GM12878 (cell line): ENCODE results near the gene SLC16A6.

Experiments used
- CEBPB ChIP-seq, 2 experiments: fragments of 150-350 bp in 1 of 2; IDR thresholded peaks; 2 replicates each; pipeline ENCODE4 v1.6.1; 2012 to 2014; ENCODE audit warnings: low read depth in 2 of 2, low read length in 2 of 2, borderline replicate concordance in 1 of 2, inconsistent platforms in 1 of 2
- CHD4 ChIP-seq: fragments of 200-600 bp; sonication (generic); IDR thresholded peaks from 2 replicates; pipeline ENCODE4 v1.6.1; 2016; ENCODE audit warnings: mild to moderate bottlenecking
- CTCF ChIP-seq, 3 experiments: IDR thresholded peaks in 2 of 3; conservative IDR thresholded peaks in 1 of 3; 2 replicates each; pipeline ENCODE4 v1.5.1; 2011; ENCODE audit warnings: low read depth in 3 of 3, low read length in 3 of 3, mild to moderate bottlenecking in 3 of 3, control low read depth in 2 of 3, moderate library complexity in 2 of 3, inconsistent platforms in 1 of 3, mixed read lengths in 1 of 3; ENCODE audit not compliant: control insufficient read depth in 2 of 3, insufficient read depth in 1 of 3; ENCODE audit errors: extremely low read depth in 1 of 3
- EGR1 ChIP-seq, 2 experiments: IDR thresholded peaks; 1 replicate in 1 of 2; 2 replicates in 1 of 2; pipeline ENCODE4 v1.6.1; 2011 to 2012; ENCODE audit warnings: low read depth in 2 of 2, low read length in 2 of 2, borderline replicate concordance in 1 of 2, mild to moderate bottlenecking in 1 of 2, moderate library complexity in 1 of 2
- ESRRA ChIP-seq: IDR thresholded peaks from 2 replicates; pipeline ENCODE4 v1.6.1; 2012; ENCODE audit warnings: mild to moderate bottlenecking, low read length, improper control_type of control experiment
- KDM1A ChIP-seq: fragments of 200-600 bp; sonication (generic); IDR thresholded peaks from 2 replicates; pipeline ENCODE4 v1.6.1; 2016; ENCODE audit warnings: borderline replicate concordance
- MAX ChIP-seq: IDR thresholded peaks from 2 replicates; pipeline ENCODE4 v1.6.1; 2012; ENCODE audit warnings: low read depth, low read length, improper control_type of control experiment
- MLLT1 ChIP-seq: fragments of 450-650 bp; IDR thresholded peaks from 2 replicates; pipeline ENCODE4 v1.6.1; 2016; ENCODE audit warnings: mild to moderate bottlenecking
- NFYA ChIP-seq: IDR thresholded peaks from 2 replicates; pipeline ENCODE4 v1.6.1; 2011; ENCODE audit warnings: low read depth, mild to moderate bottlenecking, low read length, improper control_type of control experiment, borderline replicate concordance
- NRF1 ChIP-seq: conservative IDR thresholded peaks from 2 replicates; pipeline ENCODE4 v1.6.1; 2011; ENCODE audit warnings: mild to moderate bottlenecking, low read depth, low read length, improper control_type of control experiment
- POLR2A ChIP-seq: IDR thresholded peaks from 2 replicates; pipeline ENCODE4 v1.6.1; 2011; ENCODE audit warnings: low read depth, mild to moderate bottlenecking, low read length
- POLR2AphosphoS5 ChIP-seq: IDR thresholded peaks from 2 replicates; pipeline ENCODE4 v1.6.1; 2011; ENCODE audit warnings: mild to moderate bottlenecking, low read length, inconsistent platforms
- RCOR1 ChIP-seq: conservative IDR thresholded peaks from 2 replicates; pipeline ENCODE4 v1.6.1; 2012; ENCODE audit warnings: low read depth, low read length, improper control_type of control experiment
- RFX5 ChIP-seq: IDR thresholded peaks from 2 replicates; pipeline ENCODE4 v1.6.1; 2011; ENCODE audit warnings: low read depth, low read length, improper control_type of control experiment

GRCh38 chr17:68315930-68316329 lies 25.0 kb upstream of the SLC16A6 start:
- TF ChIP-seq MAX, result no peak
- TF ChIP-seq CTCF (IDR thresholded peaks at IDR 0.05 in 2 of 3, conservative IDR thresholded peaks at IDR 0.05 in 1 of 3; ENCODE audit: control insufficient read depth in 2 of 3, extremely low read depth in 1 of 3, insufficient read depth in 1 of 3, low read depth in 3 of 3, low read length in 3 of 3), result no peak
- no peak for TF ChIP-seq RFX5
- TF ChIP-seq EGR1 (IDR thresholded peaks at IDR 0.05; ENCODE audit: borderline replicate concordance in 1 of 2, low read depth in 2 of 2, low read length in 2 of 2), result no peak
- TF ChIP-seq RCOR1, result no peak
- TF ChIP-seq KDM1A, result no peak
- TF ChIP-seq MLLT1, result no peak
- TF ChIP-seq NRF1, result no peak
- TF ChIP-seq POLR2AphosphoS5, result no peak
- no peak for TF ChIP-seq POLR2A
- TF ChIP-seq ESRRA, result no peak
- no peak for TF ChIP-seq CEBPB (IDR thresholded peaks at IDR 0.05; ENCODE audit: borderline replicate concordance in 1 of 2, low read depth in 2 of 2, low read length in 2 of 2)
- no peak for TF ChIP-seq NFYA
- no peak for TF ChIP-seq CHD4
